Vagina (tissue), 2 donors: ENCODE results near the gene PSMB8. TPM values are rescaled to one million over a fixed set of nuclear protein-coding genes. Genes with fewer than 3 reads are reported as not detected.

Experiments used
- DNase-seq, 2 donors: peaks; one replicate each; pipeline ENCODE4 v3.0.0-alpha.2; 2017; ENCODE audit errors: extremely low spot score in 2 of 2
- H3K27ac ChIP-seq: fragments of 200-600 bp; sonication (generic); one replicate; pipeline ENCODE4 v1.5.1; 2019
- H3K27me3 ChIP-seq: fragments of 200-600 bp; sonication (generic); one replicate; pipeline ENCODE4 v1.5.1; 2019
- H3K36me3 ChIP-seq, 2 donors: fragments of 200-600 bp; sonication (generic); one replicate each; pipeline ENCODE4 v1.5.1; 2017 to 2019
- H3K4me1 ChIP-seq: fragments of 200-600 bp; sonication (generic); one replicate; pipeline ENCODE4 v1.5.1; 2019
- H3K4me3 ChIP-seq, 2 donors: fragments of 200-600 bp; sonication (generic); 1 replicate in 1 of 2; 2 replicates in 1 of 2; pipeline ENCODE4 v1.5.1; 2016 to 2019
- H3K9me3 ChIP-seq: fragments of 200-600 bp; sonication (generic); one replicate; pipeline ENCODE4 v1.5.1; 2019
- CTCF ChIP-seq, 3 experiments: fragments of 450-650 bp in 2 of 3; fragments of 200-600 bp in 1 of 3; sonication (generic) in 1 of 3; IDR thresholded peaks; one replicate each; pipeline ENCODE4 v1.5.1; 2017 to 2019; ENCODE audit warnings: antibody characterized with exemption in 3 of 3, mild to moderate bottlenecking in 2 of 3, moderate library complexity in 2 of 3
- POLR2A ChIP-seq, 2 donors: fragments of 450-650 bp; IDR thresholded peaks; one replicate each; pipeline ENCODE4 v1.6.1; 2017; ENCODE audit warnings: antibody characterized with exemption in 2 of 2, mild to moderate bottlenecking in 2 of 2, moderate library complexity in 2 of 2
- POLR2AphosphoS5 ChIP-seq, 2 donors: sonication (generic); formaldehyde crosslinking; IDR thresholded peaks; one replicate each; pipeline ENCODE4 v1.9.0; 2017; ENCODE audit warnings: antibody characterized with exemption in 2 of 2, mild to moderate bottlenecking in 2 of 2, low read depth in 1 of 2; ENCODE audit not compliant: insufficient read depth in 1 of 2
- intact Hi-C: fragments of 100-400 bp; cut with DNase I; formaldehyde crosslinking; loops from one replicate; pipeline ENCODE4 v1.15.1; 2023
- total RNA-seq: library from RNA; depleted of rRNA; stranded (reverse); fragments of >200 nt; gene quantifications from one replicate; pipeline ENCODE4 v1.2.3, GENCODE V29; 2016

Gene PSMB8
- 31.9 TPM for total RNA-seq

GRCh38 chr6:32843979-32844838 lies at the start of gene PSMB8:
Gene PSMB8, minus strand, starts transcription at chr6:32844047. Its CDS starts 51 bp downstream, at chr6:32843996.
- TF ChIP-seq POLR2AphosphoS5 (IDR thresholded peaks at IDR 0.05; ENCODE audit: insufficient read depth in 1 of 2, low read depth in 1 of 2) = peak; percentile 81 to 99
- peak; percentile 62 to 95 for TF ChIP-seq POLR2A (IDR thresholded peaks at IDR 0.05)
- TF ChIP-seq CTCF (IDR thresholded peaks at IDR 0.05) = no peak
- intact Hi-C loops = loop anchor here (1.0 to 5.0 kb wide), 2 partner anchors 10 to 128 kb away; partner anchors contain the start of gene PSMB9
- peak in 1 of 2 donors; percentile 98 for DNase-seq
- H3K27ac ChIP-seq = peak within 1 kb of the TSS; percentile 99
- no peaks in the 10 kb centered on the region for H3K9me3 ChIP-seq
- peaks cover 0 to 32% of the 10 kb centered on the region in 2 donors for H3K36me3 ChIP-seq
- H3K4me3 ChIP-seq = peak within 1 kb of the TSS; percentile 57 to 86
- peaks cover 26% of the 10 kb centered on the region for H3K4me1 ChIP-seq
- no peaks in the 10 kb centered on the region for H3K27me3 ChIP-seq

GRCh38 chr6:32890831-32891230 lies 47.0 kb upstream of the PSMB8 start:
- intact Hi-C loops = loop anchor here (5.0 kb wide), 1 partner anchor 81 kb away; no protein-coding TSS in a partner anchor
- Histone ChIP-seq H3K27ac (no peak overlapping the region), H3K27me3 (no peaks in the 10 kb centered on the region), H3K4me3 (no peak overlapping the region), H3K9me3 (no peaks in the 10 kb centered on the region), H3K4me1 (peaks cover 35% of the 10 kb centered on the region), H3K36me3 (no peaks in the 10 kb centered on the region)
- TF ChIP-seq POLR2A (IDR thresholded peaks at IDR 0.05) = no peak
- no peak for TF ChIP-seq CTCF (IDR thresholded peaks at IDR 0.05)
- no peak for TF ChIP-seq POLR2AphosphoS5 (IDR thresholded peaks at IDR 0.05; ENCODE audit: insufficient read depth in 1 of 2, low read depth in 1 of 2)
- no peak for DNase-seq

DNA sequence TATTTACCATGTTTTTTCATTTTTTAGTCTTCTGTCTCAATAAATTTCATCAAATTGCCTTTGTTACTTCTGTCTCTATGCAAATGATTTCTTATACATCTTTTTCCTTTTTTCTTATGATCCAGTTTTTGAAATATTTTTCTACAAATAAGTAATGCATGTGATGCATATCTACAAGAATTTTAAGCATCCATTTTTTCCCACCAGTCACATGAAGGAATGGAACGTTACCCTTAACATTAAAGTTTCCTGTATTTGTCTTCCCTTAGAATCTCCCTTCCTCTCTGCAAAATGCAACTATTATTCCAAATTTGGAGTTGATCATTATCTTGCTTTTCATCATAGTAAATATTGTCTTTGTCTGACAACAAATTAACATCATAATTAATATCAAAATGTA lies 45.7 kb upstream of the PSMB8 start:
- Histone ChIP-seq H3K36me3 (no peaks in the 10 kb centered on the region), H3K4me3 (no peak overlapping the region), H3K9me3 (no peaks in the 10 kb centered on the region), H3K27me3 (no peaks in the 10 kb centered on the region), H3K4me1 (peaks cover 27% of the 10 kb centered on the region), H3K27ac (no peak overlapping the region)
- intact Hi-C loops = loop anchor here (10.0 kb wide), 1 partner anchor 275 kb away; no protein-coding TSS in a partner anchor
- DNase-seq = no peak
- no peak for TF ChIP-seq POLR2A (IDR thresholded peaks at IDR 0.05)

GRCh38 chr6:32888576-32888975 lies 44.7 kb upstream of the PSMB8 start:
- Histone ChIP-seq H3K27ac (no peak overlapping the region), H3K9me3 (no peaks in the 10 kb centered on the region), H3K27me3 (no peaks in the 10 kb centered on the region), H3K4me1 (peaks cover 24% of the 10 kb centered on the region), H3K4me3 (no peak overlapping the region), H3K36me3 (no peaks in the 10 kb centered on the region)
- intact Hi-C loops = loop anchor here (10.0 kb wide), 1 partner anchor 276 kb away; no protein-coding TSS in a partner anchor
- no peak for TF ChIP-seq POLR2AphosphoS5 (IDR thresholded peaks at IDR 0.05; ENCODE audit: insufficient read depth in 1 of 2, low read depth in 1 of 2)
- no peak for TF ChIP-seq CTCF (IDR thresholded peaks at IDR 0.05)
- no peak for TF ChIP-seq POLR2A (IDR thresholded peaks at IDR 0.05)
- no peak for DNase-seq

GRCh38 chr6:32887616-32888015 lies 43.8 kb upstream of the PSMB8 start:
- Histone ChIP-seq H3K4me3 (no peak overlapping the region), H3K27ac (no peak overlapping the region), H3K4me1 (peaks cover 21% of the 10 kb centered on the region), H3K27me3 (no peaks in the 10 kb centered on the region), H3K9me3 (no peaks in the 10 kb centered on the region), H3K36me3 (no peaks in the 10 kb centered on the region)
- intact Hi-C loops = loop anchor here (10.0 kb wide), 1 partner anchor 277 kb away; no protein-coding TSS in a partner anchor
- TF ChIP-seq CTCF (IDR thresholded peaks at IDR 0.05) (no peak), POLR2AphosphoS5 (IDR thresholded peaks at IDR 0.05; ENCODE audit: insufficient read depth in 1 of 2, low read depth in 1 of 2) (no peak), POLR2A (IDR thresholded peaks at IDR 0.05) (no peak)
- no peak for DNase-seq
